Calu3 (cell line): ENCODE measurements around the gene TMEM240. TPM values are rescaled to one million over a fixed set of nuclear protein-coding genes. Genes with fewer than 3 reads are reported as not detected.

Source experiments
- BruUV-seq: library from RNA; stranded (reverse); fragments of 400-500 nt; replicated peaks from 2 replicates; lab custom pipeline; 2021; lab: Mats Ljungman, UMichigan
- CTCF ChIA-PET: fragments of 300-600 bp; sonication (Branson Sonifier 250); formaldehyde crosslinking; loops from one replicate; lab custom pipeline; 2022; ENCODE audit warnings: antibody characterized with exemption; lab: Charles Lee
- DNase-seq: peaks from one replicate; pipeline ENCODE4 v3.0.0; 2022
- H3K27ac Mint-ChIP-seq: one replicate; pipeline ENCODE4 v1.8.0; 2022; ENCODE audit warnings: mixed read lengths; ENCODE audit not compliant: unreplicated experiment
- H3K27me3 Mint-ChIP-seq: one replicate; pipeline ENCODE4 v1.8.0; 2022; ENCODE audit warnings: mixed read lengths; ENCODE audit not compliant: unreplicated experiment
- H3K36me3 Mint-ChIP-seq: one replicate; pipeline ENCODE4 v1.8.0; 2022; ENCODE audit warnings: mild to moderate bottlenecking, moderate library complexity, mixed read lengths; ENCODE audit not compliant: insufficient read depth, unreplicated experiment
- H3K4me1 Mint-ChIP-seq: one replicate; pipeline ENCODE4 v1.8.0; 2022; ENCODE audit warnings: mild to moderate bottlenecking, low read depth, mixed read lengths; ENCODE audit not compliant: unreplicated experiment
- H3K4me3 Mint-ChIP-seq: one replicate; pipeline ENCODE4 v1.8.0; 2022; ENCODE audit warnings: mild to moderate bottlenecking, low read depth, moderate library complexity, mixed read lengths; ENCODE audit not compliant: unreplicated experiment
- H3K9me3 Mint-ChIP-seq: one replicate; pipeline ENCODE4 v1.8.0; 2022; ENCODE audit warnings: low read depth, mixed read lengths; ENCODE audit not compliant: unreplicated experiment
- CTCF ChIP-seq: fragments of 200-600 bp; IDR thresholded peaks from one replicate; pipeline ENCODE4 v1.8.0; 2022; ENCODE audit warnings: antibody characterized with exemption; ENCODE audit not compliant: unreplicated experiment
- intact Hi-C: fragments of 100-400 bp; cut with micrococcal nuclease; formaldehyde crosslinking; loops from one replicate; pipeline ENCODE4 v1.10.0; 2022; ENCODE audit not compliant: unreplicated experiment
- total RNA-seq: library from RNA; stranded (reverse); gene quantifications from 2 replicates; pipeline ENCODE4 v1.2.3, GENCODE V29; 2022

The TMEM240 gene
- total RNA-seq, 1 experiment from 2014 or later = 5.1 TPM

- CTCF ChIA-PET = no interaction called here
- H3K9me3 Mint-ChIP-seq = no peaks in the 10 kb centered on the region
- no peak overlapping the region for H3K27ac Mint-ChIP-seq
- H3K4me1 Mint-ChIP-seq = no peaks in the 10 kb centered on the region
- no peak overlapping the region for H3K4me3 Mint-ChIP-seq
- no TSS peak for BruUV-seq
- no peak for TF ChIP-seq CTCF
- intact Hi-C loops = no loop called here
- no peaks in the 10 kb centered on the region for H3K27me3 Mint-ChIP-seq
- DNase-seq = no peak
- peaks cover 33% of the 10 kb centered on the region for H3K36me3 Mint-ChIP-seq
Measured at GRCh38 chr1:1537626-1538250, 2.7 kb downstream of the TMEM240 start.

- no TSS peak for BruUV-seq
- peaks cover under 1% of the 10 kb centered on the region for H3K9me3 Mint-ChIP-seq
Measured at GRCh38 chr1:1536938-1537546, 3.4 kb downstream of the TMEM240 start.

GRCh38 chr1:1536019-1536937 lies 4.1 kb downstream of the TMEM240 start:
- no peaks in the 10 kb centered on the region for H3K27me3 Mint-ChIP-seq
- no peak overlapping the region for H3K27ac Mint-ChIP-seq
- CTCF ChIA-PET = no interaction called here
- no TSS peak for BruUV-seq
- H3K9me3 Mint-ChIP-seq = peaks cover 3% of the 10 kb centered on the region
- peaks cover 31% of the 10 kb centered on the region for H3K36me3 Mint-ChIP-seq
- intact Hi-C loops = no loop called here
- no peak overlapping the region for H3K4me3 Mint-ChIP-seq
- no peak for DNase-seq
- no peaks in the 10 kb centered on the region for H3K4me1 Mint-ChIP-seq
- no peak for TF ChIP-seq CTCF

More at GRCh38 chr1:1536938-1537546, 3.4 kb downstream of the TMEM240 start:
- DNase-seq = no peak
- CTCF ChIA-PET = no interaction called here
- Mint-ChIP-seq H3K4me3 (no peak overlapping the region), H3K36me3 (peaks cover 35% of the 10 kb centered on the region), H3K27me3 (no peaks in the 10 kb centered on the region), H3K4me1 (no peaks in the 10 kb centered on the region), H3K27ac (no peak overlapping the region)
- intact Hi-C loops = no loop called here
- no peak for TF ChIP-seq CTCF

- DNase-seq = no peak
- H3K27ac Mint-ChIP-seq = no peak overlapping the region
- CTCF ChIA-PET = no interaction called here
- no peaks in the 10 kb centered on the region for H3K27me3 Mint-ChIP-seq
- intact Hi-C loops = no loop called here
- TF ChIP-seq CTCF = no peak
- H3K9me3 Mint-ChIP-seq = peaks cover 3% of the 10 kb centered on the region
- peaks cover 34% of the 10 kb centered on the region for H3K36me3 Mint-ChIP-seq
- H3K4me3 Mint-ChIP-seq = no peak overlapping the region
- no TSS peak for BruUV-seq
- H3K4me1 Mint-ChIP-seq = no peaks in the 10 kb centered on the region
Measured at GRCh38 chr1:1535201-1536018, 5.0 kb downstream of the TMEM240 start.
